ENCODE data around the gene STRADB. TPM values are rescaled to one million over a fixed set of nuclear protein-coding genes. Genes with fewer than 3 reads are reported as not detected.

STRADB gene
- total RNA-seq, 1 experiment from 2014 or later, result 17.4 TPM

- RAD21 ChIA-PET (ENCODE audit: low non-redundant PET in 1 of 2, low total read pairs in 2 of 2, uncharacterized antibody in 2 of 2, unreplicated experiment in 2 of 2), result no interaction called here
- Histone ChIP-seq H3K27me3 (ENCODE audit: insufficient read depth, low read length) (no peaks in the 10 kb centered on the region), H2AFZ (ENCODE audit: low read depth, low read length, poor library complexity, severe bottlenecking) (no peak overlapping the region), H3K36me3 (ENCODE audit: control insufficient read depth in 1 of 2, insufficient read depth in 2 of 2, low read length in 2 of 2) (no peaks in the 10 kb centered on the region; a peak in 1 of 4 replicates), H3K79me2 (ENCODE audit: insufficient read depth, low read length) (no peaks in the 10 kb centered on the region), H3K27ac (ENCODE audit: low read depth, low read length) (no peak overlapping the region), H3K9ac (ENCODE audit: low read length) (no peak overlapping the region), H3K9me3 (ENCODE audit: control insufficient read depth in 1 of 2, insufficient read depth in 1 of 2, low read depth in 1 of 2, low read length in 2 of 2) (no peaks in the 10 kb centered on the region; a peak in 1 of 4 replicates), H3K4me3 (replicated peaks in 1 of 2; ENCODE audit: low read depth in 1 of 2, low read length in 2 of 2) (no peak overlapping the region), H3K4me1 (ENCODE audit: control insufficient read depth in 1 of 2, insufficient read depth in 2 of 2, low read length in 2 of 2) (no peaks in the 10 kb centered on the region), H3K9me2 (ENCODE audit: insufficient read depth) (no peaks in the 10 kb centered on the region), H3K4me2 (ENCODE audit: low read length) (no peak overlapping the region), H4K20me1 (ENCODE audit: insufficient read depth) (no peaks in the 10 kb centered on the region)
- DNase-seq (ENCODE audit: low read depth, low spot score) (no peak), ATAC-seq (no peak)
- BruUV-seq (replicated peaks), result no TSS peak
- CTCF ChIA-PET, result no interaction called here
- POLR2A ChIA-PET, result no interaction called here
- intact Hi-C loops (cut with micrococcal nuclease), result loop anchor here (10.0 kb wide), 2 partner anchors 186 to 224 kb away; partner anchors contain the start of gene TMEM237
- TF ChIP-seq POLR2A (IDR thresholded peaks at IDR 0.05; ENCODE audit: borderline replicate concordance, extremely low read depth, insufficient read depth, insufficient read length) (no peak), EZH2phosphoT487 (IDR thresholded peaks at IDR 0.05; ENCODE audit: borderline replicate concordance) (no peak), ZFX (IDR thresholded peaks at IDR 0.05) (no peak), SIN3A (IDR thresholded peaks at IDR 0.05; ENCODE audit: low read depth) (no peak), FOSL1 (IDR thresholded peaks at IDR 0.05; ENCODE audit: low read depth) (no peak)
Measured at GRCh38 chr2:201458381-201458780, 6.8 kb downstream of the STRADB start.

DNA sequence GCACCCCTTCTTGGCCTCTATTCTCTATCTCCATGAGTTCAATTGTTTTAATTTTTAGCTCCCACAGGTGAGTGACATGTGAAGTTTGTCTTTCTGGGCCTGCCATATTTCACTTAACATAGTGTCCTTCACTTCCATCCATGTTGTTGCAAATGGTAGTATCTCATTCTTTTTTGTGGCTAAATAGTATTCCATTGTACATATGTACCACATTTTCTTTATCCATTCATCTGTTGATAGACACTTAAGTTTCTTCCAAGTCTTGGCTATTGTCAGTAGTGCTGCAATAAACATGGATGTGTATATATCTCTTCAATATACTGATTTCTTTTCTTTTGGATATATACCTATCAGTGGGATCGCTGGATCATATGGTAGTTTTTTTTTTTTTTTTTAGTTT is 9.0 kb downstream of the STRADB start:
- no peak for TF ChIP-seq POLR2AphosphoS5 (IDR thresholded peaks at IDR 0.05; ENCODE audit: low read depth, low read length)
- no peak for TF ChIP-seq ZNF274 (IDR thresholded peaks at IDR 0.05; ENCODE audit: low read depth, low read length)
- TF ChIP-seq EZH2 (IDR thresholded peaks at IDR 0.05), result no peak
- TF ChIP-seq, protein P1, sequence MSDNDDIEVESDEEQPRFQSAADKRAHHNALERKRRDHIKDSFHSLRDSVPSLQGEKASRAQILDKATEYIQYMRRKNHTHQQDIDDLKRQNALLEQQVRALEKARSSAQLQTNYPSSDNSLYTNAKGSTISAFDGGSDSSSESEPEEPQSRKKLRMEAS (IDR thresholded peaks at IDR 0.05), result no peak
- no peak for TF ChIP-seq EGR1 (IDR thresholded peaks at IDR 0.05; ENCODE audit: low read depth)
- no peak for TF ChIP-seq SP1 (IDR thresholded peaks at IDR 0.05; ENCODE audit: low read depth)
- TF ChIP-seq CEBPB (IDR thresholded peaks at IDR 0.05; ENCODE audit: low read depth), result no peak
- ChIA-PET RAD21 (ENCODE audit: low non-redundant PET in 1 of 2, low total read pairs in 2 of 2, uncharacterized antibody in 2 of 2, unreplicated experiment in 2 of 2) (no interaction called here), CTCF (no interaction called here), POLR2A (no interaction called here)
- ATAC-seq (no peak), DNase-seq (ENCODE audit: low read depth, low spot score) (no peak)
- Histone ChIP-seq H3K9ac (ENCODE audit: low read length) (no peak overlapping the region), H3K4me3 (replicated peaks in 1 of 2; ENCODE audit: low read depth in 1 of 2, low read length in 2 of 2) (no peak overlapping the region), H3K27ac (ENCODE audit: low read depth, low read length) (no peak overlapping the region), H3K36me3 (ENCODE audit: control insufficient read depth in 1 of 2, insufficient read depth in 2 of 2, low read length in 2 of 2) (no peaks in the 10 kb centered on the region; a peak in 1 of 4 replicates), H3K9me3 (ENCODE audit: control insufficient read depth in 1 of 2, insufficient read depth in 1 of 2, low read depth in 1 of 2, low read length in 2 of 2) (no peaks in the 10 kb centered on the region; a peak in 1 of 4 replicates), H3K9me2 (ENCODE audit: insufficient read depth) (no peaks in the 10 kb centered on the region), H4K20me1 (ENCODE audit: insufficient read depth) (no peaks in the 10 kb centered on the region), H2AFZ (ENCODE audit: low read depth, low read length, poor library complexity, severe bottlenecking) (no peak overlapping the region), H3K27me3 (ENCODE audit: insufficient read depth, low read length) (no peaks in the 10 kb centered on the region), H3K4me2 (ENCODE audit: low read length) (no peak overlapping the region), H3K4me1 (ENCODE audit: control insufficient read depth in 1 of 2, insufficient read depth in 2 of 2, low read length in 2 of 2) (peaks cover 0 to 1% of the 10 kb centered on the region in 2 experiments; a peak in 1 of 4 replicates), H3K79me2 (ENCODE audit: insufficient read depth, low read length) (no peaks in the 10 kb centered on the region)
- intact Hi-C loops (cut with micrococcal nuclease), result no loop called here
- no TSS peak for BruUV-seq (replicated peaks)

Measured in HCT116 (cell line).